Measurements from ENCODE around the gene CATSPER4.
A peak's percentile ranks its signal among the peaks of the same experiment; 100 is the strongest.
"Not testable (repeated sequence)": the region's sequence is repeated elsewhere in the genome, so short reads cannot be mapped to it uniquely, and the experiment has no call there.

Gene CATSPER4

GRCh38 chr1:26225033-26225831 is 34.8 kb downstream of the CATSPER4 start:
- DNase-seq (ENCODE audit: insufficient read length, low spot score) (no peak), FAIRE-seq (peak; percentile 31)
- no peak for TF ChIP-seq POU2F2 (IDR thresholded peaks at IDR 0.05; ENCODE audit: low read depth, low read length)
- TF ChIP-seq PAX5 (IDR thresholded peaks at IDR 0.05; ENCODE audit: insufficient read depth, low read length, severe bottlenecking), result no peak
- TF ChIP-seq SPI1 (IDR thresholded peaks at IDR 0.05; ENCODE audit: low read depth, low read length), result no peak
- TF ChIP-seq POLR2AphosphoS5 (IDR thresholded peaks at IDR 0.05; ENCODE audit: low read depth, low read length), result no peak
- no peak for TF ChIP-seq TAF1 (IDR thresholded peaks at IDR 0.05; ENCODE audit: low read depth, low read length)
- no peak for TF ChIP-seq POLR2A (IDR thresholded peaks at IDR 0.05; ENCODE audit: low read depth, low read length)

- FAIRE-seq; DNase-seq (ENCODE audit: insufficient read length, low spot score): not testable (repeated sequence)
These were observed 40.3 kb downstream of the CATSPER4 start for GRCh38 chr1:26230682-26231081.

- peak; percentile 95 for DNase-seq (ENCODE audit: insufficient read length, low spot score)
- TF ChIP-seq POLR2AphosphoS5 (IDR thresholded peaks at IDR 0.05; ENCODE audit: low read depth, low read length) (peak; percentile 85), POU2F2 (IDR thresholded peaks at IDR 0.05; ENCODE audit: low read depth, low read length) (0 out of 2 replicates have a peak, but pooled peaks have one; percentile 38), SPI1 (IDR thresholded peaks at IDR 0.05; ENCODE audit: low read depth, low read length) (no peak), POLR2A (IDR thresholded peaks at IDR 0.05; ENCODE audit: low read depth, low read length) (peak; percentile 77; the same call in 1 of the 2 replicates)
- FAIRE-seq, result peak; percentile 99
These were observed 43.7 kb downstream of the CATSPER4 start, which contains the start of gene CEP85 for GRCh38 chr1:26233903-26234643. Gene CEP85 (plus strand): TSS chr1:26234200. CDS start chr1:26239784, 5,584 bp downstream.

DNA sequence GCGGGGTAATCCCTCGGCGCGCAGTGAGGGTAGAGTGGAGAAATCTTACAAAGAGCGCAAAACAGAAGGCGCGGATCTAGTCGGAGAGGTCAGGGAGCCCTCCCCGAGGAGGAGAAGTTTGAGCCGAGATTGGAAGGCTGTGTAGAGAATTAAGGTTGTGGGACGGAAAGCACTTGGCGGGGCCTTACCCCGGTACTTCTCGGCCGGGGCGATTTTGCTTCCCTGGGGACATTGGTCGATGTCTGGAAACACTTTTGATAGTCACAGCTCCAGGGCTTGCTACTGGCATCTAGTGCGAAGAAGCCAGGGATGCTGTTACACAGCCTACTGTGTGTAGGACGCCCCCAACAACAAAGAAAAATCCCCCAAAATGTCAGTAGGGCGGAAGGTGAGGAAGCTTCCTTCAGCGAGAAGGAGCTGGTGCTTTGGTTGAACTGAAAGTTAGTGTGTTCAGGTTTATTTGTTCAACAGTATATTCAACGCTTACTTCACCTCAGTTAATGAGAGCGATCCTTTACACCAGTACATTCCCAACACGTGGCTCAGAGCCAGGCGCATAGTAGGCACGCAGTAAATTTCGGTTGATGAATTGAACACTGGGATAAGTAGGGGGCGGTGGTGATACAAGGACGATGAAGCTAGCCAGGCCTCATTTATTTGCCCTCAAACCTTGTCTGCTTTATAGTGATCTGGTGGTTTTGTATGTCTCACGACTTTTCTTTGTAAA is 44.4 kb downstream of the CATSPER4 start:
- no peak for TF ChIP-seq SPI1 (IDR thresholded peaks at IDR 0.05; ENCODE audit: low read depth, low read length)
- FAIRE-seq (no peak), DNase-seq (ENCODE audit: insufficient read length, low spot score) (peak; percentile 15)

DNA sequence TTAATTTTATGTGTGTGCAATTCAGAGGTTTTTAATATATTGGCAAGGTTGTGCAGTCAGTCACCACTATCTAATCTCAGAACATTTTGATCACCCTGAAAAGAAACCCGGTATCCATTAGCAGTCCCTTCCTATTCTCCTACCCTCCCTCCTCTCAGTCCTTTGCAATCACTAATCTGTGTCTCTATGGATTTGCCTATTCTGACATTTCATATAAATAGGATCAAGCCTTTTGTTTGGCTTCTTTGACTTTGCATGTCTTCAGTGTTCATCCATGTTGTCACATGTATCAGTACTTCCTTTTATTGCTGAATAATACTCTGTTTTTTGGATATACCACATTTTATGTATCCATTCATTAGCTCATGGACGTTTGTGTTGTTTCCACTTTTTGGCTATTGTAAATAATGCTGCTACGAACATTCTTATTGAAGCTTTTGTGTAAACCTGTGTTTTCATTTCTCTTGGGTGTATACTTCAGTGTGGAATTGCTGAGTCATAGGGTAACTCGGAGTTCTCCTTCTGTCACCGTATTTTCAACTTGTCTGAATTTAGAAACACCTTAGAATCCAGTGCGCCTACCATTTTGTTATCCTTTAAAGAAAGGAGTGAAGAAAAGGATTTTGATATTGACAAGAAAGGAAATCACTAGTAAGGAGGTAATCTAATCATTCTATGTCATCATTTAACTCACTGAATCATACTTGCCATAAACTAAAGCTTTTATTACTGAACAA is 47.0 kb downstream of the CATSPER4 start:
- DNase-seq (ENCODE audit: insufficient read length, low spot score) (no peak), FAIRE-seq (no peak)
- TF ChIP-seq PAX5 (IDR thresholded peaks at IDR 0.05; ENCODE audit: insufficient read depth, low read length, severe bottlenecking) (no peak), SPI1 (IDR thresholded peaks at IDR 0.05; ENCODE audit: low read depth, low read length) (0 out of 2 replicates have a peak, but pooled peaks have one; percentile 31)

GRCh38 chr1:26239936-26240335 is 49.5 kb downstream of the CATSPER4 start:
- FAIRE-seq, result peak; percentile 9
- no peak for DNase-seq (ENCODE audit: insufficient read length, low spot score)
- TF ChIP-seq TAF1 (IDR thresholded peaks at IDR 0.05; ENCODE audit: low read depth, low read length), result no peak
- no peak for TF ChIP-seq POLR2AphosphoS5 (IDR thresholded peaks at IDR 0.05; ENCODE audit: low read depth, low read length)
- TF ChIP-seq POLR2A (IDR thresholded peaks at IDR 0.05; ENCODE audit: low read depth, low read length), result no peak
- no peak for TF ChIP-seq PAX5 (IDR thresholded peaks at IDR 0.05; ENCODE audit: insufficient read depth, low read length, severe bottlenecking)
